ENCODE results near the gene SH3PXD2A. TPM values are rescaled to one million over a fixed set of nuclear protein-coding genes. Genes with fewer than 3 reads are reported as not detected.
"Not testable (repeated sequence)": the region's sequence is repeated elsewhere in the genome, so short reads cannot be mapped to it uniquely, and the experiment has no call there.

SH3PXD2A gene
- total RNA-seq, 4 donors from 2014 or later = 12.1 to 68.5 (median 21.7) TPM

DNA sequence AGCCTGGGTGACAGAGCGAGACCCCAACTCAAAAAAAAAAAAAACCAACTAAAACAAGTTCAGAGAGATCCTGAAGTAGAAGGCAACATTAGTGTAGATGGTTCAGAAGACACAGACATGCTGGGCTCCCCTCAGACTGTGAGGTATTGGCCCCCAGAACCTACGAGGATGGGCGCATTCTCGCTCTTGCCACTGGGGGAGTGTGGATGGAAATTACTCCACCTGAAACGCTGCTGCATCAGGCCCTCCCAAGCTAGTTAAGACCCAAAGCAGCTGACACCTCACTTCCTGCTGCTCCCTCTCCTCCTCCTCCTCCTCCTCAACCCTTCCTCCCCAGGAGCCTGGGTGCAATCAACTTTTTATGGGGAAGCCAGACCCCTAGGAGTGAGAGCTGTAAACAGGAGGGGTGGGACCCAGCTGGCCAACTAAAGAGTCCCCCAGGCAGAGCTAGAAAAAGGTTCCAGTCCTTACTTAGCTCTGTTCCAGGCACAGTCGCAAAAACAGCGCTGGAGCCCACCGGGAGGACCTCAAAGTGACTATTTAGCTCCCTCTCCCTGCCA, 7.4 kb downstream of the SH3PXD2A start:
- TF ChIP-seq, protein P1, sequence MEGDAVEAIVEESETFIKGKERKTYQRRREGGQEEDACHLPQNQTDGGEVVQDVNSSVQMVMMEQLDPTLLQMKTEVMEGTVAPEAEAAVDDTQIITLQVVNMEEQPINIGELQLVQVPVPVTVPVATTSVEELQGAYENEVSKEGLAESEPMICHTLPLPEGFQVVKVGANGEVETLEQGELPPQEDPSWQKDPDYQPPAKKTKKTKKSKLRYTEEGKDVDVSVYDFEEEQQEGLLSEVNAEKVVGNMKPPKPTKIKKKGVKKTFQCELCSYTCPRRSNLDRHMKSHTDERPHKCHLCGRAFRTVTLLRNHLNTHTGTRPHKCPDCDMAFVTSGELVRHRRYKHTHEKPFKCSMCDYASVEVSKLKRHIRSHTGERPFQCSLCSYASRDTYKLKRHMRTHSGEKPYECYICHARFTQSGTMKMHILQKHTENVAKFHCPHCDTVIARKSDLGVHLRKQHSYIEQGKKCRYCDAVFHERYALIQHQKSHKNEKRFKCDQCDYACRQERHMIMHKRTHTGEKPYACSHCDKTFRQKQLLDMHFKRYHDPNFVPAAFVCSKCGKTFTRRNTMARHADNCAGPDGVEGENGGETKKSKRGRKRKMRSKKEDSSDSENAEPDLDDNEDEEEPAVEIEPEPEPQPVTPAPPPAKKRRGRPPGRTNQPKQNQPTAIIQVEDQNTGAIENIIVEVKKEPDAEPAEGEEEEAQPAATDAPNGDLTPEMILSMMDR (IDR thresholded peaks at IDR 0.05) = peak in 2 of 6 experiments; percentile 13 to 24
- TF ChIP-seq POLR2A (IDR thresholded peaks at IDR 0.05) = no peak
- DNase-seq = no peak
- no peaks in the 10 kb centered on the region for H3K27me3 ChIP-seq
- no peaks in the 10 kb centered on the region for H3K36me3 ChIP-seq
- no peaks in the 10 kb centered on the region for H3K9me3 ChIP-seq
- H3K27ac ChIP-seq = no peak overlapping the region
- peaks cover 6 to 77% (median 12%) of the 10 kb centered on the region in 4 donors for H3K4me1 ChIP-seq
- no peak overlapping the region for H3K4me3 ChIP-seq

DNA sequence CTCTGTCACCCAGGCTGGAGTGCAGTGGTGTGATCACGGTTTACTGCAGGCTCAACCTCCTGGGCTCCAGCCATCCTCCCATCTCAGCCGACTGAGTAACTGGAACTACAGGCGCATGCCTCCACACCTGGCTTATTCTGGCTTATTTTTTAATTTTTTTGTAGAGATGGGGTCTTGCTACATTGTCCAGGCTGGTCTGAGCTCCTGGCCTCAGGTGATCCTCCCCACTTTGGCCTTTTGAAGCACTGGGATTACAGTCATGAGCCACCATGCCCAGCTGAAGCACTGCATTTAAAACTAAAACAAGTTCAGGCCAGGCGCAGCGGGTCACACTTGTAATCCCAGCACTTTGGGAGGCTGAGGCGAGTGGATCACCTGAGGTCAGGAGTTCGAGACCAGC, 8.0 kb downstream of the SH3PXD2A start:
- H3K36me3 ChIP-seq = no peaks in the 10 kb centered on the region
- no peak for DNase-seq
- H3K27me3 ChIP-seq = no peaks in the 10 kb centered on the region
- H3K9me3 ChIP-seq = no peaks in the 10 kb centered on the region
- peaks cover 6 to 78% (median 12%) of the 10 kb centered on the region in 4 donors for H3K4me1 ChIP-seq
- no peak overlapping the region for H3K27ac ChIP-seq
- TF ChIP-seq, protein P1 (IDR thresholded peaks at IDR 0.05) = no peak
- no peak for TF ChIP-seq POLR2A (IDR thresholded peaks at IDR 0.05)
- H3K4me3 ChIP-seq = no peak overlapping the region

DNA sequence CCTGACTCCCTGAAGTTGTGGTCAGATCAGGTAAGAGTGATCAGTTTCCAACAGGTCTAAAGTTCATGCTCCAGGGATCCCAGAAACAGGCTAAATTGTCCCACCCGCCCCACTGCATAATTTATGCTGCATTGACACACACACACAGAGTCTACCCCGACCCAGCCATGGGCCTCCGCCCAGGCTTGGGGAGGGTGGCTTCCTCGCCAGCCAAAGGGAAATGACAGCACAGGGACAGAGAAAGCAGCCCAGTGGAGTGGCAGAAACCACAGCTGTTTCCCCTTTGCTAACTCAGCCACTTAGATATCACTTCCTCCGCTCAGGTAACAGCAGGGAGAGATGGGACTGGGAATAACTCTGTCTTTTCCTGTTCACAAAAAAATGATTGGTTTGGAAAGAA, 9.4 kb downstream of the SH3PXD2A start:
- Histone ChIP-seq H3K27me3 (no peaks in the 10 kb centered on the region), H3K4me1 (peaks cover 6 to 64% (median 9%) of the 10 kb centered on the region in 4 donors), H3K27ac (peak overlapping the region in 1 of 4 donors; percentile 25), H3K36me3 (no peaks in the 10 kb centered on the region), H3K4me3 (no peak overlapping the region), H3K9me3 (no peaks in the 10 kb centered on the region)
- peak in 2 of 3 donors; percentile 34 to 67 for DNase-seq
- TF ChIP-seq, protein P1 (IDR thresholded peaks at IDR 0.05) = no peak
- TF ChIP-seq POLR2A (IDR thresholded peaks at IDR 0.05) = no peak

DNA sequence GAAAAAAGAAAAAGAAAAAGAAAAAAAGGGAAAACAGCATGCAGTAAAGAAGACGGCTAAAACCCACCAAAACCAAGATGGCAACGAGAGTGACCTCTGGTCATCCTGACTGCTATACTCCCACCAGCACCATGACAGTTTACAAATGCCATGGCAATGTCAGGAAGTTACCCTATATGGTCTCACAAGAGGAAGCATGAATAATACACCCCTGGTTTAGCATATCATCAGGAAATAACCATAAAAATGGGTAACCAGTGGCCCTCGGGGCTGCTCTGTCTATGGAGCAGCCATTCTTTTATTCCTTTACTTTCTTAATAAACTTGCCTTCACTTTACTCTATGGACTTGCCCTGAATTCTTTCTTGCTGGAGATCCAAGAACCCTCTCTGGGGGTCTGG, 10.0 kb downstream of the SH3PXD2A start:
- not testable (repeated sequence) for H3K4me3 ChIP-seq, DNase-seq, H3K9me3 ChIP-seq, H3K36me3 ChIP-seq, H3K27me3 ChIP-seq, H3K27ac ChIP-seq
- peaks cover 5 to 63% (median 9%) of the 10 kb centered on the region in 4 donors for H3K4me1 ChIP-seq

DNA sequence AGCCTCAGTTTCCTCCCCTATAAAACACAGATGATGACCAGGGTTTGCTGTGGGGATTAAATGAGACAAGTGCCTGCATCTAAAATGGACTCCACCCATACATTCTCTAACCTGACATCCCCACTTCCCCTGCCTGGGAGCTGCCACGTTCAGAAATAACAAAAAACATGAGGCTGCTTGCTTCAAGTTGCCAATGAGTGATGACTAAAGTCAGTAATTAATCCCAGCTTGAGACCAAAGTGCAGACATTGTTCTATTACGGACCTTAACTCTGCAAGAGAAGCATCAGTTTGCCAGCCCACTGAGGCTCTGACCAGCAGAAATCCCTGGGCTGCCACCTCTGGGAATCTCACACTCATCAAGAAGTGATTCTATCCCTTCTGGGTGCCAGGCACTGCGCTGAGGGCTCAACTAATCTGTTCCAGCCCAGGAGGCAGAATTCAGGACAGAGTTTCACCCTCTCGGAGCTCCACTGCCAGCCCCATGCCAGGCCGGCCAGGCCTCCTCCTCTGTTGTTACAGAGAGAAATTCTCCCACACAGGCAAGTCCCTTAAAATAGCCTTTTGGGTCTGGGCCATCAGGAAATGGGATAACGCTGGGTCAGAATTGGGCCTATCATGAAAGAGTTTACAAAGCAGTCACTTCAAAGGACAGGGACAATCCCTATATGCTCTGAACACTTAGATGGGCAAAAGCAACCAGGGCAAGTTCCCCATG, 11.4 kb downstream of the SH3PXD2A start:
- H3K27ac ChIP-seq = peak overlapping the region in 2 of 4 donors; percentile 40 to 67
- no peaks in the 10 kb centered on the region for H3K27me3 ChIP-seq
- no peak for DNase-seq
- peaks cover 5 to 63% (median 9%) of the 10 kb centered on the region in 4 donors for H3K4me1 ChIP-seq
- no peaks in the 10 kb centered on the region for H3K9me3 ChIP-seq
- H3K4me3 ChIP-seq = no peak overlapping the region
- no peak for TF ChIP-seq POLR2A (IDR thresholded peaks at IDR 0.05)
- TF ChIP-seq, protein P1 (IDR thresholded peaks at IDR 0.05) = no peak
- H3K36me3 ChIP-seq = no peaks in the 10 kb centered on the region

DNA sequence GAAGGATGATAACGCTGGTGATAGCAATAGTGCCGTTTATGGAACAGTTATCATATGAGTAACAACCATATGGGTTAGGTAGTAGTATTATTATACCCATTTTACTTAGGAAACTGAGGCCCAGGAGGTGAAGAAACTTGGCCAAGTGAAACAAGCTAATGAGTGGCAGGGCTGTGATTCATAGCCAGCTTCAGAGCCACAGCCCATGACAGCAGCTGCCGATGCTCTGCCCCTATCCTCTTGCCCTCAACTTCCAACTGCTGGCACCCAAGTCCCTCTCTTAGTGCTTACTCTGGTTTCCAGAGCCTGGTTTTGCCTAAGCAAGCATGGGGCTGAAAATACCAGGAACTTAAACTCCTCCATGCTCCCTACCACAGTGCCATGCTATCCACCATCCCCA, 12.3 kb downstream of the SH3PXD2A start:
- no peaks in the 10 kb centered on the region for H3K36me3 ChIP-seq
- no peaks in the 10 kb centered on the region for H3K27me3 ChIP-seq
- H3K4me1 ChIP-seq = peaks cover 5 to 65% (median 9%) of the 10 kb centered on the region in 4 donors
- TF ChIP-seq, protein P1 (IDR thresholded peaks at IDR 0.05) = no peak
- no peak for TF ChIP-seq POLR2A (IDR thresholded peaks at IDR 0.05)
- peak overlapping the region in 1 of 4 donors; percentile 67 for H3K27ac ChIP-seq
- no peak for DNase-seq
- no peaks in the 10 kb centered on the region for H3K9me3 ChIP-seq
- no peak overlapping the region for H3K4me3 ChIP-seq

All from Peyer's patch (tissue), 4 donors.